HUDEP-2 (cell line): Measurements from ENCODE around the gene ZNF587B.
"Not testable (repeated sequence)": the region's sequence is repeated elsewhere in the genome, so short reads cannot be mapped to it uniquely, and the experiment has no call there.

Experiments used
- DNase-seq, 76 experiments: peaks; one replicate each; lab custom pipeline; 2025; ENCODE audit not compliant: unreplicated experiment in 76 of 76; lab: John Stamatoyannopoulos, UW

Gene ZNF587B

GRCh38 chr19:57867868-57868492 is 37.9 kb downstream of the ZNF587B start:
- peak in 1 of 76 experiments; percentile 7 for DNase-seq

DNA sequence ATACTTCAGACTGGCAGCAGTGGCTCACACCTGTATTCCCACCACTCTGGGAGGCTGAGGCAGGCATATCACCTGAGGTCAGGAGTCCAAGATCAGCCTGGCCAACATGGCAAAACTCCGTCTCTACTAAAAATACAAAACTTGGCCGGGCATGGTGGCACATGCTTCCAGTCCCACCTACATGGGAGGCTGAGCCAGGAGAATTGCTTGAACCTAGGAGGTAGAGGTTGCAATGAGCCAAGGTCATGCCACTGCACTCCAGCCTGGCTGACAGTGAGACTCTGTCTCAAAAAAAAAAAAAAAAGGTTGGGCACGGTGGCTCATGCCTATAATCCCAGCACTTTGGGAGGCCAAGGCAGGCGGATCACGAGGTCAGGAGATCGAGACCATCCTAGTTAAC is 39.6 kb downstream of the ZNF587B start:
- DNase-seq: not testable (repeated sequence)

DNA sequence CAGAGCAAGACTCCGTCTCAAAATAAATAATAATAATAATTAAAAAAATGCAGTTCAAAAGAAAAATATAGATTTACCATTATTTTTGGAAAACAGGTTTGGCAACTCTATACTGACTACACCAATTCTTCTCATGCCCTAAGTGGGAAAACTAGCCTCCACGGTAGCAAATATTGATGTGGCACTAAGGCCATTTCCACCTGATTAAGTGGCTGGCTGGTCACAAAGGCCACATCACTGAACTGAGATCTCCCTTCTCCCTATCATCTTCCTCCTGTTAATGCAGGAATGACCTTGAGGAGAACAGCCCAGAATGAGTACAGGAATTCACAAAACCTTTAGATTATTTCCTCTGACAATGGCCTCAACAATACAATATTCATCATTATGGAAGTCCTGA is 40.1 kb downstream of the ZNF587B start:
- no peak for DNase-seq

- no peak for DNase-seq
Observed at GRCh38 chr19:57872450-57872849, 42.4 kb downstream of the ZNF587B start.

DNA sequence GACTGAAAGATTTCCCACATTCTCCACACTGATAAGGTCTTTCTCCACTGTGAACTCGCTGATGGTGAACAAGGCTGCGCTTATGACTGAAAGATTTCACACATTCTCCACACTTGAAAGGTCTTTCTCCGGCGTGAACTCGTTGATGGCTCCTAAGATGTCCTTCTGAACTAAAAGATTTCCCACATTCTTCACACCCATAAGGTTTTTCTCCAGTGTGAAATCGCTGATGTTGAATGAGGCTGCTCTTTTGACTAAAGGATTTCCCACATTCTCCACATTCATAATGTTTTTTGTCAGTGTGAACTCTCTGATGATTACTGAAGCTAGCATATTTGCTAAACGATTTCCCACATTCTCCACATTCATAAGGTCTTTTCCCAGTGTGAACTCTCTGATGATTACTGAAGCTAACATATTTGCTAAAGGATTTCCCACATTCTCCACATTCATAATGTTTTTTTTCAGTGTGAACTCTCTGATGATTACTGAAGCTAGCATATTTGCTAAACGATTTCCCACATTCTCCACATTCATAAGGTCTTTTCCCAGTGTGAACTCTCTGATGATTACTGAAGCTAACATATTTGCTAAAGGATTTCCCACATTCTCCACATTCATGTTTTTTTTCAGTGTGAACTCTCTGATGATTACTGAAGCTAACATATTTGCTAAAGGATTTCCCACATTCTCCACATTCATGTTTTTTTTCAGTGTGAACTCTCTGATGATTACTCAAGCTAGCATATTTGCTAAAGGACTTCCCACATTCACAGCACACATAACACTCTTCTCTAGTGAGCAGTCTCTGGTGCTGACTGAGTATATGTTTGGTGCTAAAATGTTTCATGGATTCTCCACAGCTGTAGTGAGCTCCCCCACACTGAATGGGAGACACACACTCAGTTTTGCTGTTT is 44.0 kb downstream of the ZNF587B start:
- not testable (repeated sequence) for DNase-seq

- DNase-seq: no peak
Observed at GRCh38 chr19:57886046-57886445, 55.9 kb downstream of the ZNF587B start.

DNA sequence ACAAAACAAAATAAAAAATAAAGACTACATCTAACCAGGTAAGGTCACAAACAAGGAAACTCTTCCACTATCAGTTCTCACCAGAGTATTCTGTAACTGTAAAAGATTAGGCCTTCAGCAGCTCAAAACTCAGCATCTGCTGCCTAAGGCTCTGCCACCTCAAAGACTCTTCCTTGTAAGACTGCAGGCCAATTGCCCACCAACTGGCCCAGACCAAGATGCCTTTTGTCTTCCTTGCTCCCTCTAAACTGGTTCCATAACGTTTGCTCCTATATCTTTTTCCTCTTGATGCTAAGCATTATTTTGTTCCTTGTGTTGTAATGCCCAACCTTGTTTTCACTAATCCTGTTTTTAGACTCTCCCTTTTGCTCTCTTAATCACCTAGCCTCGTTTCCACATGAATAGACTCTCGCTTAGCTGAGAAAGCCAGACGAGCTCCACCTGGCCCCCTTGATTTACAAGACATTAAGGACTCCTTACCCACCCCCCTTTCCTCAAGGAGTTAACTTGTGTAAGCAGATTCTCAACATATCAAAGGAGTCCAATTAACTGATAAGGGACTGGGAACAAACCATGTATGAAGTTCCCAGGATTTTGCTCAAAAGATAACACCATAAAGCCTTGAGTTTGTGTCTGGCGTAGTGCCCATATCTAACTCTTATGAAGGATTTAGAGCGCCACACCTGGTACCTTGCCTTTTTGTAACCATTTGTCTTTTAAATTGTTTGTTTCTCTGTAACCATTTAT is 57.3 kb downstream of the ZNF587B start:
- peak in 3 of 76 experiments; percentile 1 to 17 (median 6) for DNase-seq

DNA sequence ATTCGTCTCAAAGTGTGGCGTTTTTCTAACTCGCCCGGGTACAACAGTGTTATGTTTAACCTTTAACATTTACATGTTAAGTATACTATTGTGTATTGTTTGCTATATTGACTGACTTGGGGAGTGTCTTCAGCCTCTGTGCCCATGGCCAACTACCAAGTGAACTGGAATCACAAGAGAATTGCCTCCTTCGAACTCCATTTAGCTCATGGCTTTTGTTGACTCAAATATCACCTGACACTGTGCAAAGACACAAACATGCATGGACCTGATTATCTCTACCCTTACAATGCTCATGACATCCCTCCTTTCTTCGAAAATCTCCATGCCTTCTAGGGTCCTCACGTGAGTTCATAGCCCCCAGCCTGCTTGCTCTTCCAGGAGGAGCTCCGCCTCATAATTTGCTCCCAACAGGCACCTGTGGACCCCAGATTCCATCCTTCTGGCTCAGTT is 58.0 kb downstream of the ZNF587B start:
- DNase-seq: peak in 4 of 76 experiments; percentile 14 to 37 (median 25)

DNA sequence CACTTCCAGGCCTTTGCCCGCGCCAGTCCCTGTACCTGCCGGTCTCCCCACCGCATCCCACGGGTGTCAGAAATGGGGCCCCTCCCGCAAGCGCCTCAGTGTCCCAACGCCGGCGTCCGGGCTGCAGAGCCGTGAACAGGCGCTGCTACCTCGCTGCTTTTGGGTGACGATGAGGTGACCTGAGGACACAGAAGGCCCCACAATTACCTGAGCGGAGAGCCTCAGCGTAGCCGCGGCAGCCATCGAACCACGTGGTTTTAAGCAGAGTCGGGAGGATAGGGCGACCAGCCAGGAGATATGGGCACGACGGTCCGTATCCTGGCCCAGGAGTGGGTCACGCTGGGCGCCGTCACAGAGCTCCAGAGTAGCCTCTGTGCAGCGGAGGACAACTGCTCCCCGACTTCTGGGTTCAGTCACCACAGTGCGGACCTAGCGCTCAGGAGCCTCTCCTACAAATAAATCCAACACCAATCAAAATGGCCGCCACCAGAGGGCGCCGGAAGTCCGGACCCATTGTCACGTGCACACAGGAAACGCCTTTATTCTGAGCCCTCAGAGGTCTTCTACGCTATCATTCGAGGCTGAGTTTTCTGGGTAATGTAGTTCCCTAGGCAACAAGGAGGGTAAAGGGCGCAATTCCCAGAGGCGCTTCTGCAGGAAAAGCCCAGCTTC is 58.6 kb downstream of the ZNF587B start, which contains the start of gene ZNF814:
Gene ZNF814 (minus strand): TSS at position 478 of the 672 bp plus-strand sequence. CDS start 235 bp downstream, at position 243.
- peak; percentile 49 to 94 (median 86) for DNase-seq

DNA sequence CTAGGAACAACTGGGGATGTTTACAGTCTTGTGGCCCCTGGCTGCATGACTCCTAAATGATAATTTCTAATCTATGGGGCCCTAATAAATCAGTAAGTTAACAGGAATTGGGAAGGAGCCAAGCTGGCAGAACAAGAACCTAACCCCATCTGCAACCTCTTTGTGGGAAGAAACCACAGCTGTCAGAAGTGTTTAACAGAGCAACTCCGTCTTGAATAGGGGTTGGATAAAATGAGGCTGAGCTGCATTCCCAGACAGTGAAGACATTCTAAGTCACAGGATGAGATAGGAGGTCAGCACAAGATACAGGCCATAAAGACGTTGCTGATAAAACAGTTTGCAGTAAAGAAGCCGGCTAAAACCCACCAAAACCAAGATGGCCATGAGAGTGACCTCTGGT is 60.6 kb downstream of the ZNF587B start:
- DNase-seq: not testable (repeated sequence)
